GM19438 (cell line): ENCODE data around the gene CEP164.
"Not testable (repeated sequence)": the region's sequence is repeated elsewhere in the genome, so short reads cannot be mapped to it uniquely, and the experiment has no call there.

Source experiments
- ATAC-seq: cut with Tn5 transposase; IDR thresholded peaks from one replicate; pipeline ENCODE4 v1.9.1; 2021; ENCODE audit warnings: low read depth; ENCODE audit not compliant: unreplicated experiment

The CEP164 gene

GRCh38 chr11:117437041-117437790 is 109.6 kb downstream of the CEP164 start:
- no peak for ATAC-seq

GRCh38 chr11:117437791-117438130 is 110.1 kb downstream of the CEP164 start:
- no peak for ATAC-seq

GRCh38 chr11:117438371-117439000 is 110.8 kb downstream of the CEP164 start:
- ATAC-seq = no peak

- ATAC-seq = no peak
Observed at GRCh38 chr11:117439256-117439655, 111.6 kb downstream of the CEP164 start.

- ATAC-seq = no peak
Observed at GRCh38 chr11:117440258-117440657, 112.6 kb downstream of the CEP164 start.

- no peak for ATAC-seq
Observed at GRCh38 chr11:117441146-117441975, 113.7 kb downstream of the CEP164 start.

- ATAC-seq = no peak
Observed at GRCh38 chr11:117442049-117442868, 114.6 kb downstream of the CEP164 start.

- no peak for ATAC-seq
Observed at GRCh38 chr11:117442869-117443239, 115.2 kb downstream of the CEP164 start.

GRCh38 chr11:117443266-117444186 is 115.9 kb downstream of the CEP164 start:
- no peak for ATAC-seq

- no peak for ATAC-seq
Observed at GRCh38 chr11:117444256-117444655, 116.6 kb downstream of the CEP164 start.

- no peak for ATAC-seq
Observed at GRCh38 chr11:117444711-117445658, 117.3 kb downstream of the CEP164 start.

GRCh38 chr11:117449111-117449693 is 121.5 kb downstream of the CEP164 start:
- no peak for ATAC-seq

- ATAC-seq = no peak
Observed at GRCh38 chr11:117453886-117454563, 126.4 kb downstream of the CEP164 start.

- ATAC-seq = no peak
Observed at GRCh38 chr11:117454564-117454917, 126.9 kb downstream of the CEP164 start.

- ATAC-seq = no peak
Observed at GRCh38 chr11:117456027-117456720, 128.5 kb downstream of the CEP164 start.

GRCh38 chr11:117456721-117457029 is 129.0 kb downstream of the CEP164 start:
- ATAC-seq = not testable (repeated sequence)

GRCh38 chr11:117457031-117457785 is 129.6 kb downstream of the CEP164 start:
- no peak for ATAC-seq
